ENCODE measurements around the gene TPD52L2.

Gene TPD52L2

GRCh38 chr20:63889241-63890200, 24.5 kb downstream of the TPD52L2 start:
- no peak for TF ChIP-seq CTCF (conservative IDR thresholded peaks at IDR 0.05; ENCODE audit: control insufficient read depth, insufficient read depth, low read depth, low read length)
- H3K4me3 ChIP-seq (ENCODE audit: control insufficient read depth, low read depth, low read length): no peak overlapping the region
- DNase-seq (ENCODE audit: low read depth): peak; percentile 15

GRCh38 chr20:63890201-63890576, 25.1 kb downstream of the TPD52L2 start:
- no peak for DNase-seq (ENCODE audit: low read depth)
- no peak for TF ChIP-seq CTCF (conservative IDR thresholded peaks at IDR 0.05; ENCODE audit: control insufficient read depth, insufficient read depth, low read depth, low read length)
- no peak overlapping the region for H3K4me3 ChIP-seq (ENCODE audit: control insufficient read depth, low read depth, low read length)

GRCh38 chr20:63890616-63891015, 25.5 kb downstream of the TPD52L2 start:
- H3K4me3 ChIP-seq (ENCODE audit: control insufficient read depth, low read depth, low read length): no peak overlapping the region
- no peak for TF ChIP-seq CTCF (conservative IDR thresholded peaks at IDR 0.05; ENCODE audit: control insufficient read depth, insufficient read depth, low read depth, low read length)
- DNase-seq (ENCODE audit: low read depth): no peak

GRCh38 chr20:63891061-63892002, 26.3 kb downstream of the TPD52L2 start:
- TF ChIP-seq CTCF (conservative IDR thresholded peaks at IDR 0.05; ENCODE audit: control insufficient read depth, insufficient read depth, low read depth, low read length): no peak
- no peak for DNase-seq (ENCODE audit: low read depth)
- H3K4me3 ChIP-seq (ENCODE audit: control insufficient read depth, low read depth, low read length): no peak overlapping the region

GRCh38 chr20:63892402-63892801, 27.3 kb downstream of the TPD52L2 start:
- no peak for TF ChIP-seq CTCF (conservative IDR thresholded peaks at IDR 0.05; ENCODE audit: control insufficient read depth, insufficient read depth, low read depth, low read length)
- no peak for DNase-seq (ENCODE audit: low read depth)
- H3K4me3 ChIP-seq (ENCODE audit: control insufficient read depth, low read depth, low read length): no peak overlapping the region

- no peak for TF ChIP-seq CTCF (conservative IDR thresholded peaks at IDR 0.05; ENCODE audit: control insufficient read depth, insufficient read depth, low read depth, low read length)
- H3K4me3 ChIP-seq (ENCODE audit: control insufficient read depth, low read depth, low read length): peak overlapping the region; percentile 58
- peak; percentile 20 for DNase-seq (ENCODE audit: low read depth)
Measured at GRCh38 chr20:63893999-63894357, 28.9 kb downstream of the TPD52L2 start.

Measured in fibroblast of mammary gland (primary cell).